PFSK-1 (cell line): Measurements from ENCODE around the gene IGLL1.

Experiments used
- FOXP2 ChIP-seq: optimal IDR thresholded peaks from 2 replicates; pipeline ENCODE3; 2011; ENCODE audit warnings: borderline replicate concordance, control low read depth, inconsistent platforms; ENCODE audit not compliant: insufficient read depth; ENCODE audit errors: extremely low read length, extremely low read depth
- POLR2AphosphoS5 ChIP-seq: IDR thresholded peaks from 2 replicates; pipeline ENCODE4 v1.6.1; 2012; ENCODE audit warnings: low read depth, mild to moderate bottlenecking, control low read depth, low read length, moderate library complexity
- SIN3A ChIP-seq: IDR thresholded peaks from 2 replicates; pipeline ENCODE4 v1.6.1; 2012; ENCODE audit warnings: mild to moderate bottlenecking, low read length, moderate library complexity, borderline replicate concordance; ENCODE audit not compliant: insufficient read depth
- TAF1 ChIP-seq: IDR thresholded peaks from 2 replicates; pipeline ENCODE4 v1.6.1; 2012; ENCODE audit warnings: low read length, control low read depth, borderline replicate concordance; ENCODE audit not compliant: insufficient read depth
- TF ChIP-seq, protein P1 (sequence below), 2 experiments: IDR thresholded peaks; 2 replicates each; pipeline versions ENCODE4 v1.6.1 to v1.8.0; 2011 to 2012; ENCODE audit warnings: low read depth in 2 of 2, low read length in 2 of 2, control low read depth in 1 of 2, inconsistent platforms in 1 of 2, mild to moderate bottlenecking in 1 of 2, moderate library complexity in 1 of 2; ENCODE audit not compliant: insufficient read depth in 1 of 2

DNA sequence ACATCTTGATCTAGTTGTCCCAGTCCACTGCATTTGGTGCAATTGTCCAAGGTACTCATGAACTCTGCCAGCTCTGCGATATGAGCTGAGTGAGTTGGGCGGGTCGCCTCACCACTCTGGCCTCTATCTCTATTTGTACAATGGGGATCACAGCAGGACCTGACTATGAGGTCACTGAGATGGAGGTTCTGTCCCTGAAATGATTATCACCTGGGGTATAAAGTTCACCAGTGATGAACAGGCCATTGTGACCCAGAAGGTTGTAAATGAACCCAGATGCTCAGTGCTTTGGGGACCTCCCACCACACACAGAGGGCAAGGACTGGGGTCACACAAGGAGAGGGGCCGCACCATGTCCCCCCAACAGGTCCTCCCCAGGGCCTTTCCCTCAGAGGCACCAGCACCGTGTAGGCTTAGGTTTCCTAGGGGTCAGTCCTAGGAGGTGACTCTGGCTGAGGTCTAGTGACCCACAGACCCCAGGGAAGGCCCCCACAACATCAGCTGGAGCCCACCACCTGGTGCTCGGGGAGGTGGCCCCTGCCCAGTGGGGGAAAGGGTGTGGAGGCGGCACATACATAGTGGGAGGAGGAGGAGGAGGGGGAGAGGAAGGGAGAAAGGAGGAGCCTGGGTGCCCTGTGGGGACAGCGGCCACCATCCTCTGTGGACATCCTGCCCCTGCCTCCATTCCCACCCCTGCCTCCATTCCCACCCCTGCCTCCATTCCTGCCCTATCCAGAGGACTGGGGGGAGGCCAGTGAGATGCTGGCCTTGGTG lies 25.0 kb upstream of the IGLL1 start:
- no peak for TF ChIP-seq SIN3A
- no peak for TF ChIP-seq TAF1
- TF ChIP-seq, protein P1, sequence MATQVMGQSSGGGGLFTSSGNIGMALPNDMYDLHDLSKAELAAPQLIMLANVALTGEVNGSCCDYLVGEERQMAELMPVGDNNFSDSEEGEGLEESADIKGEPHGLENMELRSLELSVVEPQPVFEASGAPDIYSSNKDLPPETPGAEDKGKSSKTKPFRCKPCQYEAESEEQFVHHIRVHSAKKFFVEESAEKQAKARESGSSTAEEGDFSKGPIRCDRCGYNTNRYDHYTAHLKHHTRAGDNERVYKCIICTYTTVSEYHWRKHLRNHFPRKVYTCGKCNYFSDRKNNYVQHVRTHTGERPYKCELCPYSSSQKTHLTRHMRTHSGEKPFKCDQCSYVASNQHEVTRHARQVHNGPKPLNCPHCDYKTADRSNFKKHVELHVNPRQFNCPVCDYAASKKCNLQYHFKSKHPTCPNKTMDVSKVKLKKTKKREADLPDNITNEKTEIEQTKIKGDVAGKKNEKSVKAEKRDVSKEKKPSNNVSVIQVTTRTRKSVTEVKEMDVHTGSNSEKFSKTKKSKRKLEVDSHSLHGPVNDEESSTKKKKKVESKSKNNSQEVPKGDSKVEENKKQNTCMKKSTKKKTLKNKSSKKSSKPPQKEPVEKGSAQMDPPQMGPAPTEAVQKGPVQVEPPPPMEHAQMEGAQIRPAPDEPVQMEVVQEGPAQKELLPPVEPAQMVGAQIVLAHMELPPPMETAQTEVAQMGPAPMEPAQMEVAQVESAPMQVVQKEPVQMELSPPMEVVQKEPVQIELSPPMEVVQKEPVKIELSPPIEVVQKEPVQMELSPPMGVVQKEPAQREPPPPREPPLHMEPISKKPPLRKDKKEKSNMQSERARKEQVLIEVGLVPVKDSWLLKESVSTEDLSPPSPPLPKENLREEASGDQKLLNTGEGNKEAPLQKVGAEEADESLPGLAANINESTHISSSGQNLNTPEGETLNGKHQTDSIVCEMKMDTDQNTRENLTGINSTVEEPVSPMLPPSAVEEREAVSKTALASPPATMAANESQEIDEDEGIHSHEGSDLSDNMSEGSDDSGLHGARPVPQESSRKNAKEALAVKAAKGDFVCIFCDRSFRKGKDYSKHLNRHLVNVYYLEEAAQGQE (IDR thresholded peaks at IDR 0.05; ENCODE audit: insufficient read depth in 1 of 2, low read depth in 2 of 2, low read length in 2 of 2) = no peak
- TF ChIP-seq POLR2AphosphoS5 = no peak
- no peak for TF ChIP-seq FOXP2
